HAP-1 (cell line): ENCODE measurements around the gene JMJD8.

Source experiments
- DNase-seq, 2 experiments: peaks; one replicate each; pipeline ENCODE4 v3.0.0-alpha.2; 2016 to 2020; ENCODE audit warnings: low spot score in 2 of 2
- H3K27me3 ChIP-seq: fragments of 250-450 bp; sonication (Bioruptor Pico); 2 replicates; pipeline ENCODE4 v1.5.1; 2020; ENCODE audit warnings: low read depth, mild to moderate bottlenecking, moderate library complexity
- H3K36me3 ChIP-seq: fragments of 250-450 bp; sonication (Bioruptor Pico); replicated peaks from 2 replicates; pipeline ENCODE4 v1.5.1; 2020; ENCODE audit warnings: mild to moderate bottlenecking
- H3K4me1 ChIP-seq: fragments of 250-450 bp; sonication (Bioruptor Pico); 2 replicates; pipeline ENCODE4 v1.5.1; 2020; ENCODE audit warnings: mild to moderate bottlenecking
- H3K4me3 ChIP-seq: fragments of 250-450 bp; sonication (Bioruptor Pico); 2 replicates; pipeline ENCODE4 v1.5.1; 2020; ENCODE audit warnings: mild to moderate bottlenecking, moderate library complexity
- H3K9me3 ChIP-seq: fragments of 250-450 bp; sonication (Bioruptor Pico); 2 replicates; pipeline ENCODE4 v1.5.1; 2020; ENCODE audit warnings: mild to moderate bottlenecking, moderate library complexity
- in situ Hi-C: fragments of 300-500 bp; cut with MboI; formaldehyde crosslinking; loops from 3 replicates; pipeline ENCODE4 v1.14.3; 2020; ENCODE audit warnings: low sequenced_read_pairs, inconsistent platforms, mixed read lengths

Gene JMJD8

DNA sequence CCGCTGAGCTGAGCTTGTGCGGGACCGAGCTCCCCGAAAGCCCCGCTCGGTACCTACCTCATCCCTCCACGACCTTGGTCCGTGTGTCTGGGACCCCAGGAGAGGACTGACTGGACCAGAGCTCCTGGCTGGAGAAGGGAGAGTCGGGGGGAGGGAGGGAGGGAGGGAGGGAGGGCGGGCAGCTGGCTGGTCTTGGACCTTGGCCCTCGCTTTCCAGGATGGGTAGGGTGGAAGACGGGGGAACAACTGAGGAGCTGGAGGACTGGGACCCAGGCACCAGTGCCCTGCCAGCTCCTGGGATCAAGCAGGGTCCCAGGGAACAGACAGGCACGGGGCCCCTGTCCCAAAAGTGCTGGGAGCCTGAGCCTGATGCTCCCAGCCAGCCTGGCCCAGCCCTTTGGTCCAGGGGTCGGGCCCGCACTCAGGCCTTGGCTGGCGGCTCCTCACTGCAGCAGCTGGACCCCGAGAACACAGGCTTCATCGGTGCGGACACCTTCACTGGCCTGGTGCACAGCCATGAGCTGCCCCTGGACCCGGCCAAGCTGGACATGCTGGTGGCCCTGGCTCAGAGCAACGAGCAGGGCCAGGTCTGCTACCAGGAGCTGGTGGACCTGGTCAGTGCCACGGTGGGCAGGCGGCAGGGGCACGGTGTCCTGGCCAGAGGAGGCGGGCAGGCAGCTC lies 8.1 kb downstream of the JMJD8 start:
- peaks cover 32% of the 10 kb centered on the region for H3K36me3 ChIP-seq
- H3K4me3 ChIP-seq, result no peak overlapping the region
- H3K4me1 ChIP-seq, result peaks cover 7% of the 10 kb centered on the region
- H3K27me3 ChIP-seq, result no peaks in the 10 kb centered on the region
- H3K9me3 ChIP-seq, result no peaks in the 10 kb centered on the region
- DNase-seq, result no peak
- in situ Hi-C loops, result no loop called here

DNA sequence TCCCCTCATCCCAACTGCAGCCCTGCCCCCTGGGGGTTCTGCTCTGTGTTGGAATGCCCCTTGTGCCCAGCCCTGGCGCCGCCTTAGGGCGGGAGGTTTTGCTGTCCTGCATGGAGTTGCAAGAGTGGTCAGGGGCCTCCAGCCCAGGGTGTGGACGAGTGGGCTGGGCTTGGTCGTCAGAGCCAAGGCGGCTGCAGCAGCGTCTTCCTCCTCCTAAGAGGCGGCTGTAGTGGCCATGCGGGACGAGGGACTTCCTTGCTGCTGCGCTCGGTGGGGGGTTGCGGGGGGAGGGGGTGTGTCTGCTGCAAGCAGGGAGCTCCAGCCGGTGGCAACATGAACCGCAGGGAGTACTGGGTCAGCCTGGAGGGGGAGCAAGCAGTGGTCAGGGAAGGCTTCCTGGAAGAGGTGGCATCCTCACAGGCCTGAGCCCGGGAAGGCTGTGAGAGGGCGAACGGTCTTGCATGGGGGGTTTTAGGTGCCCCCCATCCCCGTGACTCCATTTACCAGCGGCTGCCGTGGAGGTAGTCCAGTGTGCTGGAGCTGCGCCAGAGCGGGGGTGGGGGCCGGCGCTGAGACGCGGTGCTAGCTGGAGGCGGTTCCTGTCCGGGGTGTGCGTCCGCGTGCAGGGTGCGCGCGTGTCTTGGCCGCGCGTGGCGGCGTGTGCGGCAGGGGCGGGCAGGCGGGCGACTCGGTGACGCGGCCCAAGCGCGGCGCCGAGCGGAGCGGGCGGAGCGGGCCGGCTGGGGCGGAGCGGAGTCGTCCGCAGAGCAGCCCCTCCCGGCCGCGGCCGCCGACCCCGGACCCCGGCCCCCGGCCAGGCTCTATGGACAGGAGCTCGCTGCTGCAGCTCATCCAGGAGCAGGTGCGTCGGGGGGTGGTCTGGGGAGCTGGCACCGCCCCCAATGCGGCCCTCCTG lies 8.9 kb downstream of the JMJD8 start, which contains the start of gene RHBDL1:
TSS of gene RHBDL1 (plus strand) at position 704 of the 916 bp plus-strand sequence. CDS start at position 824, 120 bp downstream.
- H3K27me3 ChIP-seq, result no peaks in the 10 kb centered on the region
- in situ Hi-C loops, result no loop called here
- no peak within 1 kb of the TSS for H3K4me3 ChIP-seq
- H3K9me3 ChIP-seq, result no peaks in the 10 kb centered on the region
- peak in 1 of 2 experiments; percentile 54 for DNase-seq
- peaks cover 38% of the 10 kb centered on the region for H3K36me3 ChIP-seq
- H3K4me1 ChIP-seq, result peaks cover 6% of the 10 kb centered on the region; the same call in 1 of the 2 replicates

GRCh38 chr16:674214-674881 lies 9.8 kb downstream of the JMJD8 start:
- Histone ChIP-seq H3K9me3 (no peaks in the 10 kb centered on the region), H3K27me3 (no peaks in the 10 kb centered on the region), H3K36me3 (peaks cover 47% of the 10 kb centered on the region), H3K4me3 (no peak overlapping the region), H3K4me1 (peaks cover 4% of the 10 kb centered on the region; the same call in 1 of the 2 replicates)
- in situ Hi-C loops, result no loop called here
- DNase-seq, result no peak

DNA sequence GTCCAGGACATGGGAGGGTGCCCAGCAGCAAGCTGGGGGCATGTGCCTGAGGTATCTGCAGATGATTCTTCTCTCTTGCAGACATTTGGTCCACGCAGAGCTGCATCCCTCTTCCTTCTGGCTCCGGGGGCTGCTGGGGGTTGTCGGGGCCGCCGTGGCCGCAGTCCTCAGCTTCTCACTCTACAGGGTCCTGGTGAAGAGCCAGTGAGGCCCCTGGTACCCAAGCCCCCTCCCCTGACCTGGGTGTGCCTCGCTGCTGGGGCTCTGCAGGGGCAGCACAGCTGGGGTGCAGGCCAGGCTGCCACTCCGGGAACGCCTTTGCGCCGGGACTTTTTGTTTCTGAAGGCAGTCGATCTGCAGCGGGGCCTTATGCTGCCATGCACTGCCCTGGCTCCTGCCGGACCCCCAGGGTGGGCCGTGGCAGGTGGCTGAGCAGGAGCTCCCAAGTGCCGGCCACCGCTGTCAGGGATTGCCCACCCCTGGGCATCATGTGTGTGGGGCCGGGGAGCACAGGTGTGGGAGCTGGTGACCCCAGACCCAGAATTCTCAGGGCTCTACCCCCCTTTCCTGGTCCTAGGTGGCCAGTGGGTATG lies 10.6 kb downstream of the JMJD8 start:
- Histone ChIP-seq H3K36me3 (peaks cover 54% of the 10 kb centered on the region), H3K4me3 (no peak overlapping the region), H3K27me3 (no peaks in the 10 kb centered on the region), H3K9me3 (no peaks in the 10 kb centered on the region), H3K4me1 (peaks cover 4% of the 10 kb centered on the region)
- in situ Hi-C loops, result no loop called here
- DNase-seq, result no peak

GRCh38 chr16:672851-673250 lies 11.3 kb downstream of the JMJD8 start:
- Histone ChIP-seq H3K36me3 (peaks cover 54% of the 10 kb centered on the region), H3K9me3 (no peaks in the 10 kb centered on the region), H3K27me3 (no peaks in the 10 kb centered on the region), H3K4me1 (peaks cover 4% of the 10 kb centered on the region), H3K4me3 (no peak overlapping the region)
- DNase-seq, result no peak
- in situ Hi-C loops, result no loop called here

DNA sequence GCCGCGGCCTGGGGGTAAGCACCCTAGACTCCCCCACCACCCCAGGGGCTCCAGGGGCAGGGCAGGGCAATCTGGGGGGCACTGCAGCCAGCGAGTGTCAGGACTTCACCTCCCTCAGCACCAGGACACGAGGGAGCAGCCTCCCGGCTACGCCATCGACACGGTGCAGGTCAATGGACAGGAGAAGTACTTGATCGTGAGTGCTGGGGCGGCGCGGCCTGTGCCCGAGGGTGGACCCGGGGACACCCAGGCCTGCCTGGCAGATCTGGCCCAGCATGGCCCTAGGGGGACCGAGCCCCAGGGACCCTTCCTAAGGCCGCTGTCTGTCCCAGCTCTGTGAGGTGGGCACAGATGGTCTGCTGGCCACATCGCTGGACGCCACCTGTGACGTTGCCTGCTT lies 11.8 kb downstream of the JMJD8 start:
- Histone ChIP-seq H3K27me3 (no peaks in the 10 kb centered on the region), H3K4me1 (peaks cover 7% of the 10 kb centered on the region), H3K36me3 (peaks cover 54% of the 10 kb centered on the region), H3K9me3 (no peaks in the 10 kb centered on the region), H3K4me3 (no peak overlapping the region)
- no peak for DNase-seq
- in situ Hi-C loops, result no loop called here

GRCh38 chr16:671353-672131 lies 12.6 kb downstream of the JMJD8 start:
- in situ Hi-C loops, result no loop called here
- Histone ChIP-seq H3K4me1 (peaks cover 7% of the 10 kb centered on the region), H3K36me3 (peaks cover 54% of the 10 kb centered on the region), H3K27me3 (no peaks in the 10 kb centered on the region), H3K4me3 (no peak overlapping the region), H3K9me3 (no peaks in the 10 kb centered on the region)
- DNase-seq, result no peak

DNA sequence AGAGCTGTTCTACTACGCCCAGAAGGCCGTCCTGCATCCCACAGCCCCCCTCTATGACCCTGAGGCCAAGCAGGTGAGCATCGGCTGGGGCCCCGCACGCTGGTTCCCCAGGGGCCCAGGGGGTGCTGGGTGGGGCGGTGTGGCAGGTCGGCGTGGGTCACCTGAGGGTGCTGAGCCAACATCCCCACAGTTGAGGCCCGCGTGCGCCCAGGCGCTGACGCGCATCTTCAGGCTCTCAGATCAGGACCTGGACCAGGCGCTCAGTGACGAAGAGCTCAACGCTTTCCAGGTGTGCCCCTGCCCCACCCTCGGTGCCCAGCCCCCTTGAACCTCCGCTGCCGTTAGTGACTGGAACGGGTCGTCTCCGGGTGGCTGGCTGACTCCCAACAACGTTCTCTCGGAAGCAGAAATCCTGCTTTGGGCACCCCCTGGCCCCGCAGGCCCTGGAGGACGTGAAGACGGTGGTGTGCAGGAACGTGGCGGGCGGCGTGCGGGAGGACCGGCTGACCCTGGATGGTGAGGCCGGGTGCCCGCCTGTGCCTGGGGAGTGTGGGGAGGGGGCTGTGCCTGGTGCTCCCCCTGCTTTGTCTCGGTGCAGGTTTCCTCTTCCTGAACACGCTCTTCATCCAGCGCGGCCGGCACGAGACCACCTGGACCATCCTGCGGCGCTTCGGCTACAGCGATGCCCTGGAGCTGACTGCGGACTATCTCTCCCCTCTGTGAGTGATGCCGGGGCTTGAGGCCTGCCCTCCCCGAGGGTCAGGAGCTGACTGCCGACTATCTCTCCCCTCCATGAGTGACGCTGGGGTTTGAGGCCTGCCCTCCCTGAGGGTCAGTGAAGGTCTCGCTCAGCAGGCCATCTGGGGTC lies 13.4 kb downstream of the JMJD8 start:
- peaks cover 54% of the 10 kb centered on the region for H3K36me3 ChIP-seq
- H3K4me3 ChIP-seq, result no peak overlapping the region
- no peak for DNase-seq
- no peaks in the 10 kb centered on the region for H3K27me3 ChIP-seq
- H3K9me3 ChIP-seq, result no peaks in the 10 kb centered on the region
- peaks cover 7% of the 10 kb centered on the region for H3K4me1 ChIP-seq
- in situ Hi-C loops, result no loop called here

GRCh38 chr16:669666-670065 lies 14.5 kb downstream of the JMJD8 start:
- H3K4me1 ChIP-seq, result peaks cover 7% of the 10 kb centered on the region
- H3K4me3 ChIP-seq, result peak overlapping the region; percentile 87; the same call in 1 of the 2 replicates
- no peaks in the 10 kb centered on the region for H3K27me3 ChIP-seq
- peaks cover 53% of the 10 kb centered on the region for H3K36me3 ChIP-seq
- H3K9me3 ChIP-seq, result no peaks in the 10 kb centered on the region
- in situ Hi-C loops, result no loop called here
- no peak for DNase-seq

- peaks cover 7% of the 10 kb centered on the region for H3K4me1 ChIP-seq
- H3K27me3 ChIP-seq, result no peaks in the 10 kb centered on the region
- in situ Hi-C loops, result no loop called here
- peak in 1 of 2 experiments; percentile 51 for DNase-seq
- no peaks in the 10 kb centered on the region for H3K9me3 ChIP-seq
- H3K4me3 ChIP-seq, result peak overlapping the region; percentile 87
- peaks cover 47% of the 10 kb centered on the region for H3K36me3 ChIP-seq
These were observed 15.5 kb downstream of the JMJD8 start for GRCh38 chr16:668519-669171.

- in situ Hi-C loops, result no loop called here
- peak; percentile 83 to 96 for DNase-seq
- H3K4me3 ChIP-seq, result peak within 1 kb of the TSS; percentile 87
- H3K4me1 ChIP-seq, result peaks cover 7% of the 10 kb centered on the region
- no peaks in the 10 kb centered on the region for H3K9me3 ChIP-seq
- H3K36me3 ChIP-seq, result peaks cover 44% of the 10 kb centered on the region
- no peaks in the 10 kb centered on the region for H3K27me3 ChIP-seq
These were observed 16.2 kb downstream of the JMJD8 start, which contains the start of gene RHOT2 for GRCh38 chr16:667780-668518. TSS of gene RHOT2 (plus strand) at chr16:668132. CDS start at chr16:668200, 68 bp downstream.
